B cell (primary cell): ENCODE results near the gene EGFL8. TPM values are rescaled to one million over a fixed set of nuclear protein-coding genes. Genes with fewer than 3 reads are reported as not detected.

ENCODE experiments used
- ATAC-seq: fragments of 200-7000 bp; cut with Tn5 transposase; one replicate; pipeline ENCODE4 v1.10.0; 2021; ENCODE audit warnings: low read depth, mild to moderate bottlenecking, moderate number of reproducible peaks, moderate library complexity
- CTCF ChIA-PET: fragments of 350-600 bp; sonication (Branson Sonifier 250); formaldehyde crosslinking; loops from one replicate; lab custom pipeline; 2021; ENCODE audit warnings: antibody characterized with exemption, inconsistent platforms; lab: Charles Lee
- POLR2A ChIA-PET: fragments of 350-600 bp; sonication (Branson Sonifier 250); formaldehyde crosslinking; loops from one replicate; lab custom pipeline; 2021; ENCODE audit warnings: antibody characterized with exemption; lab: Charles Lee
- DNase-seq: peaks from one replicate; pipeline ENCODE4 v3.0.0; 2013
- H2AFZ ChIP-seq: 2 replicates; pipeline ENCODE4 v1.6.1; 2012; ENCODE audit warnings: mild to moderate bottlenecking, low read depth, low read length; ENCODE audit not compliant: insufficient read depth, poor library complexity, severe bottlenecking
- H3K27ac ChIP-seq, 2 donors: 1 replicate in 1 of 2; 2 replicates in 1 of 2; pipeline ENCODE4 v1.5.1; 2012 to 2013; ENCODE audit warnings: low read length in 2 of 2, mild to moderate bottlenecking in 2 of 2, moderate library complexity in 1 of 2
- H3K27me3 ChIP-seq, 4 experiments: fragments of 200-600 bp in 1 of 4; sonication (generic) in 1 of 4; replicated peaks in 1 of 4; 1 replicate in 2 of 4; 2 replicates in 2 of 4; pipeline versions ENCODE4 v1.6.1 to v1.7.0; 2013 to 2016; ENCODE audit warnings: low read length in 3 of 4, mild to moderate bottlenecking in 2 of 4, mixed read lengths in 1 of 4, moderate library complexity in 1 of 4; ENCODE audit not compliant: insufficient read depth in 4 of 4, control insufficient read depth in 3 of 4; ENCODE audit errors: control extremely low read depth in 1 of 4
- H3K36me3 ChIP-seq, 2 experiments: replicated peaks in 1 of 2; 1 replicate in 1 of 2; 2 replicates in 1 of 2; pipeline versions ENCODE4 v1.6.1 to v1.7.1; 2013; ENCODE audit warnings: low read length in 1 of 2; ENCODE audit not compliant: insufficient read depth in 2 of 2, control insufficient read depth in 1 of 2; ENCODE audit errors: control extremely low read depth in 1 of 2, extremely low read depth in 1 of 2
- H3K4me1 ChIP-seq, 2 donors: fragments of 200-600 bp in 1 of 2; sonication (generic) in 1 of 2; 1 replicate in 1 of 2; 2 replicates in 1 of 2; pipeline versions ENCODE4 v1.5.1 to v1.6.1; 2013 to 2017; ENCODE audit warnings: low read length in 2 of 2; ENCODE audit not compliant: control insufficient read depth in 2 of 2, insufficient read depth in 2 of 2
- H3K4me2 ChIP-seq: replicated peaks from 2 replicates; pipeline ENCODE3; 2012; ENCODE audit warnings: mild to moderate bottlenecking, low read depth, low read length; ENCODE audit not compliant: poor library complexity, severe bottlenecking
- H3K4me3 ChIP-seq, 5 experiments: fragments of 200-600 bp in 1 of 5; sonication (generic) in 1 of 5; 1 replicate in 3 of 5; 2 replicates in 2 of 5; pipeline versions ENCODE4 v1.5.1 to v1.7.0; 2011 to 2016; ENCODE audit warnings: low read length in 4 of 5, mild to moderate bottlenecking in 4 of 5, low read depth in 2 of 5, control low read depth in 1 of 5, moderate library complexity in 1 of 5; ENCODE audit not compliant: insufficient read depth in 1 of 5; ENCODE audit errors: control extremely low read depth in 1 of 5, extremely low read depth in 1 of 5
- H3K79me2 ChIP-seq: fragments of 200-600 bp; sonication (generic); one replicate; pipeline ENCODE4 v1.6.0; 2016; ENCODE audit warnings: low read length; ENCODE audit not compliant: control insufficient read depth, insufficient read depth
- H3K9ac ChIP-seq: fragments of 200-600 bp; sonication (generic); 2 replicates; pipeline ENCODE4 v1.6.1; 2017; ENCODE audit warnings: mild to moderate bottlenecking, low read length, moderate library complexity
- H3K9me3 ChIP-seq, 3 donors: one replicate each; pipeline versions ENCODE4 v1.6.1 to v1.7.1; 2013; ENCODE audit warnings: low read length in 2 of 3; ENCODE audit not compliant: control insufficient read depth in 2 of 3, insufficient read depth in 1 of 3; ENCODE audit errors: control extremely low read depth in 1 of 3
- H4K20me1 ChIP-seq: 2 replicates; pipeline ENCODE4 v1.6.0; 2012; ENCODE audit warnings: mild to moderate bottlenecking, low read length; ENCODE audit not compliant: insufficient read depth, control insufficient read depth, poor library complexity, severe bottlenecking
- H3K27ac Mint-ChIP-seq: one replicate; pipeline ENCODE4 v1.8.0; 2021; ENCODE audit warnings: mixed read lengths
- H3K27me3 Mint-ChIP-seq: one replicate; pipeline ENCODE4 v1.8.0; 2021; ENCODE audit warnings: mixed read lengths
- H3K4me1 Mint-ChIP-seq: one replicate; pipeline ENCODE4 v1.8.0; 2021; ENCODE audit warnings: mixed read lengths
- H3K4me3 Mint-ChIP-seq: one replicate; pipeline ENCODE4 v1.8.0; 2021; ENCODE audit warnings: mixed read lengths
- H3K9me3 Mint-ChIP-seq: one replicate; pipeline ENCODE4 v1.8.0; 2022; ENCODE audit warnings: mixed read lengths; ENCODE audit not compliant: insufficient read depth
- CTCF ChIP-seq: fragments of 200-600 bp; IDR thresholded peaks from one replicate; pipeline ENCODE4 v1.8.0; 2022; ENCODE audit warnings: antibody characterized with exemption, mild to moderate bottlenecking
- EZH2 ChIP-seq: IDR thresholded peaks from 2 replicates; pipeline ENCODE4 v1.6.1; 2012; ENCODE audit warnings: borderline replicate concordance, low read depth, mild to moderate bottlenecking, moderate library complexity, low read length; ENCODE audit not compliant: insufficient read depth, poor library complexity, severe bottlenecking
- WGBS: methylation state at CpG from one replicate; pipeline ENCODE4 v1.1.5; 2013; ENCODE audit warnings: missing lambda C conversion rate; ENCODE audit not compliant: insufficient coverage; 5-methylcytosine and 5-hydroxymethylcytosine counted together
- intact Hi-C: fragments of 100-400 bp; cut with micrococcal nuclease; formaldehyde crosslinking; loops from one replicate; pipeline ENCODE4 v1.10.0; 2022
- polyA plus RNA-seq: library from polyadenylated mRNA; depleted of rRNA; stranded (reverse); fragments of >200 nt; gene quantifications from 2 replicates; pipeline ENCODE4 v1.2.3, GENCODE V29; 2012
- total RNA-seq, 2 donors: library from RNA; stranded (reverse); fragments of 120-200 nt in 1 of 2; gene quantifications; 1 replicate in 1 of 2; 2 replicates in 1 of 2; pipeline versions ENCODE4 v1.2.3 to v1.2.4, GENCODE V29; 2013 to 2022

EGFL8 gene
- total and polyA plus RNA-seq, 2 donors (not counting 1 experiment from before 2014, with no cell fraction given) = 0.91 to 3.9 TPM

DNA sequence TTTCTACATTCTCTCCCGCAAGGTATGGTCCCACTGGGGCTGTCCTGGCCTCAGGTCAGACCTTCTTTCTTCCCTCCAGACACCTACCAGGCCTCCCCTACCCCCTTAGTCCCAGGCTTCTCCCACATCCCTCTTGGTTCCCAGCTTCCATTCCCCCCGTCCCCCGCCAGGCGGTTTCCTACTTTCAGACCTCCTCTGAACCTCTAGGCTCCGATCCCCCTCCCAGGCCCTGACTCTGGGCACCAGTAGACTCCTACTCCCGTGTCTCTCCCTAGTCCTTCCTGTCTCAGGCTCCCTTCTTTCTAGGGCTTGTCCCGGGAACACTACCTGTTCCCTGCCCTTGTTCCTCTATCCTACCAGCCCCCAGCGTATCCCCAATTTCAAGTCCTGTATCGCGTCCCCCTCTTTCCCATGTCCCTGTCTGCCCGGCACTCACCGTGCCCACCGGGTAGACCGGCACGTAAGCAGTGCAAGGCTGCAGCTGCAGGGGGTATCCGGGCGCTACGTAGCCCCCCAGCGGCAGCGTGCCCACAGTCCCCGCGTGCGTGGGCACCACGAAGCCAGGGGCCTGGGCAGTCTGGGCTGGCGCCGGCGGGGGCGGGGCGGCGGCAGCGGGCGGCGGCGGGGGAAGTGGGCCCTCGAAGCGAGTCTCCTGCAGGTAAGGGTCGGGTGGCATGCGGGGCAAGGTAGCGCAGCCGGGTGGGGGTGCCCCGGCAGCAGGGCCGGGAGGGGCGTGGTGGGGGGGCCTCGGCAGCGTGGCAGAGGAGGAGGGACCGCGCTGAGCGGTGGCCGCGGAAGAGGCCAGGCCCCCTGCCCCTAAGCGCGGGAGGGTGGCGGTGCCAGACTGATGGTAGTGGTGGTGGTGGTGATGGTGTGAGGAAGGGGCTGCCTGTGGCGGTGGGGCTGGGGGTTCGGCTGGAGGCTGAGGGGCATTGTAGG is 14.2 kb upstream of the EGFL8 start:
- ChIA-PET POLR2A (interaction anchor here (0.6 kb wide), 1 partner anchor 20 kb away, joined by 8 read pairs; the partner anchor contains the start of gene FKBPL), CTCF (no interaction called here)
- H3K9ac ChIP-seq = no peak overlapping the region
- intact Hi-C loops = loop anchor here (10.0 kb wide), 1 partner anchor 105 kb away; no protein-coding TSS in a partner anchor
- peaks cover 55% of the 10 kb centered on the region for H3K4me1 Mint-ChIP-seq
- no peaks in the 10 kb centered on the region for H3K36me3 ChIP-seq
- no peak overlapping the region for H2AFZ ChIP-seq
- no peaks in the 10 kb centered on the region for H3K9me3 Mint-ChIP-seq
- H3K27me3 Mint-ChIP-seq = peaks cover 65% of the 10 kb centered on the region
- H3K27ac ChIP-seq = no peak overlapping the region
- DNase-seq (no peak), ATAC-seq (no peak)
- peaks cover 34 to 38% of the 10 kb centered on the region in 2 donors for H3K4me1 ChIP-seq
- H3K27ac Mint-ChIP-seq = peak overlapping the region; percentile 20
- WGBS = 56% methylated on average over 54 of the region's 55 CpGs
- H3K79me2 ChIP-seq = no peaks in the 10 kb centered on the region
- H3K9me3 ChIP-seq = peaks cover 0 to 16% (median 3%) of the 10 kb centered on the region in 3 donors
- TF ChIP-seq EZH2 = no peak
- TF ChIP-seq CTCF = no peak
- H3K27me3 ChIP-seq = peaks cover 0 to 70% (median 32%) of the 10 kb centered on the region in 4 experiments
- no peak overlapping the region for H3K4me3 ChIP-seq
- H3K4me2 ChIP-seq = no peak overlapping the region
- no peaks in the 10 kb centered on the region for H4K20me1 ChIP-seq
- peak overlapping the region; percentile 34 for H3K4me3 Mint-ChIP-seq
